Adrenal gland (tissue), 5 donors: ENCODE measurements around the gene ATXN1.

Experiments used
- POLR2A ChIP-seq, 2 donors: fragments of 450-650 bp; IDR thresholded peaks; one replicate each; pipeline ENCODE4 v1.6.1; 2017; ENCODE audit warnings: antibody characterized with exemption in 2 of 2, mild to moderate bottlenecking in 2 of 2, moderate library complexity in 1 of 2
- TF ChIP-seq, protein P1 (sequence below), 6 experiments: fragments of 450-650 bp in 4 of 6; fragments of 200-600 bp in 2 of 6; sonication (generic) in 1 of 6; IDR thresholded peaks; 1 replicate in 5 of 6; 2 replicates in 1 of 6; pipeline versions ENCODE4 v1.5.1 to v1.8.0; 2016 to 2021; ENCODE audit warnings: antibody characterized with exemption in 6 of 6, mild to moderate bottlenecking in 2 of 6, moderate library complexity in 1 of 6
- donor health status: DM: no; HTN: no; CAD: no.

GRCh38 chr6:16647422-16647821 is 113.8 kb downstream of the ATXN1 start:
- TF ChIP-seq, protein P1, sequence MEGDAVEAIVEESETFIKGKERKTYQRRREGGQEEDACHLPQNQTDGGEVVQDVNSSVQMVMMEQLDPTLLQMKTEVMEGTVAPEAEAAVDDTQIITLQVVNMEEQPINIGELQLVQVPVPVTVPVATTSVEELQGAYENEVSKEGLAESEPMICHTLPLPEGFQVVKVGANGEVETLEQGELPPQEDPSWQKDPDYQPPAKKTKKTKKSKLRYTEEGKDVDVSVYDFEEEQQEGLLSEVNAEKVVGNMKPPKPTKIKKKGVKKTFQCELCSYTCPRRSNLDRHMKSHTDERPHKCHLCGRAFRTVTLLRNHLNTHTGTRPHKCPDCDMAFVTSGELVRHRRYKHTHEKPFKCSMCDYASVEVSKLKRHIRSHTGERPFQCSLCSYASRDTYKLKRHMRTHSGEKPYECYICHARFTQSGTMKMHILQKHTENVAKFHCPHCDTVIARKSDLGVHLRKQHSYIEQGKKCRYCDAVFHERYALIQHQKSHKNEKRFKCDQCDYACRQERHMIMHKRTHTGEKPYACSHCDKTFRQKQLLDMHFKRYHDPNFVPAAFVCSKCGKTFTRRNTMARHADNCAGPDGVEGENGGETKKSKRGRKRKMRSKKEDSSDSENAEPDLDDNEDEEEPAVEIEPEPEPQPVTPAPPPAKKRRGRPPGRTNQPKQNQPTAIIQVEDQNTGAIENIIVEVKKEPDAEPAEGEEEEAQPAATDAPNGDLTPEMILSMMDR (IDR thresholded peaks at IDR 0.05) = no peak
- no peak for TF ChIP-seq POLR2A (IDR thresholded peaks at IDR 0.05)
